Fibroblast of peridontal ligament (primary cell): Measurements from ENCODE around the gene CYP4V2.
"Not testable (repeated sequence)": the region's sequence is repeated elsewhere in the genome, so short reads cannot be mapped to it uniquely, and the experiment has no call there.

Experiments used
- DNase-seq: peaks from one replicate; pipeline ENCODE4 v3.0.0-alpha.2; 2010; ENCODE audit errors: extremely low read depth

Gene CYP4V2

DNA sequence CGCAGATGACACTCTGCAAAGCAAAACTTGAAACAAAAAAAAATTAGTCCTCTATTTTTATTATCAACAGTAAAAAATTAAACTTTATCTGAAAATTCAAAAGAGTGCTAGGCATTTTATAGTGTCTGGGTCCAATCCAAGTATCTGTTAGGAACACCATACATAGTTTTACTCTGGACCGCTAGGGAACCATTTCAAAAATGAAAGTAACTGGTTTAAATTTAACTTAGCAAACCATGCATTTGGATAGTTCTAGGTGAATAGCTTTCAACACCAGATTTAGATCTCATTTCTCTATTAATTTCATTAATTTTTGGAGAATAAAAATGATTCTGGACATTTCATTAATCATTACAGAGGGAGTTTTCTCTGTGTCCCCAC, 37.1 kb downstream of the CYP4V2 start:
- DNase-seq = peak; percentile 49

DNA sequence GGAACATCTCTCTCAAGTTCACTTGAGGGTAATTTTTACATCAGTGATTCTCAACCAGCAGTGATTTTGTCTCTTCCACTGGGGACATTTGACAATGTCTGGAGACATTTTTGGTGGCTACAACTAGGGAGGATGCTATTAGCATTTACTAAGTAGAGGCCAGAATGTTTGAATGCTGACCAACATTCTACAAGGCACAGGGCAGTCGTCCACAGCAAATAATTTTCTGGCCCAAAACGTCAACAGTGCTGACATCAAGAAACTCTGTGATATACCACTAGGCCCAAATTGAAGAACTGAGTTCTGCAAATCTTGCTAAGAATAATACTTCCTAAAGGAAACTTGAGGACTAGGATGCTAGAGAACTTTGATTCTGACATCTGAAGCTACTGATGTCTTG, 43.0 kb downstream of the CYP4V2 start:
- DNase-seq = no peak

DNA sequence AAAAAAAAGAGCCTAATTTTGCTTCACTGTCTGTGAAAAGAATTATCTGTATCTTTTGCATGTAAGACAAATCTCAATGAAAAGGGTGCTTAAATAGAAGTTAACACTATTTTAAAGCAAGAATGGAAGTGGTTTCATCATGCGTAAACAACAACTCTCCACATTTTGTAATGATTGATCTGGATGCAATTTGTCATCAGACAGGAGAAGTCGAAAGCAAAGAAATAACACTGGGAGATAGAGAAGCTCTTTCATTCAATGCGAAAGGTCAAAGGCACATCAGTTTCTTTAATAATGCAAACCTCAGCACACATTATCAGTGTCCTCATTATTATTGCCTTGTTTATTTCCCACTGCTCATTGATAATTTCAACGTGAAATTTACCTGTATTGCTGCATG, 44.8 kb downstream of the CYP4V2 start:
- no peak for DNase-seq

DNA sequence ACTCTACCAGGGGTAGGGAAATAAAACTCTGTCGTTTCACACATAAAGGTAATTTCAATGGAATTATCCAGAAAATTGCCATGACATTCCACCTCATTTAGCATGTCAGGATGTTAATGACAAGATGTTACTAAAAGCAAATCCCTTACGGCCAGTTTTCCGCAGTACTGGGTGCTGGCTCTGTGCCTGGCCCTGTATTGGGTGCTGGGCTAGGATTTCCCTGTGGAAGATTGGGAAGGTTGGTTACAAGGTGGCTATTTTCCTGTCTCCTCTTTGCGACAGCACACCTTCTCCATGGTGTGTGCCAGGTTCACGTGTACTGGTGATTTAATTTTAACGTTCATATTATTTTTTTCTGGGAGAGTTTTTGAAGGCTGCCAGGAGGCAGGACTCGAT, 49.1 kb downstream of the CYP4V2 start:
- DNase-seq = no peak

DNA sequence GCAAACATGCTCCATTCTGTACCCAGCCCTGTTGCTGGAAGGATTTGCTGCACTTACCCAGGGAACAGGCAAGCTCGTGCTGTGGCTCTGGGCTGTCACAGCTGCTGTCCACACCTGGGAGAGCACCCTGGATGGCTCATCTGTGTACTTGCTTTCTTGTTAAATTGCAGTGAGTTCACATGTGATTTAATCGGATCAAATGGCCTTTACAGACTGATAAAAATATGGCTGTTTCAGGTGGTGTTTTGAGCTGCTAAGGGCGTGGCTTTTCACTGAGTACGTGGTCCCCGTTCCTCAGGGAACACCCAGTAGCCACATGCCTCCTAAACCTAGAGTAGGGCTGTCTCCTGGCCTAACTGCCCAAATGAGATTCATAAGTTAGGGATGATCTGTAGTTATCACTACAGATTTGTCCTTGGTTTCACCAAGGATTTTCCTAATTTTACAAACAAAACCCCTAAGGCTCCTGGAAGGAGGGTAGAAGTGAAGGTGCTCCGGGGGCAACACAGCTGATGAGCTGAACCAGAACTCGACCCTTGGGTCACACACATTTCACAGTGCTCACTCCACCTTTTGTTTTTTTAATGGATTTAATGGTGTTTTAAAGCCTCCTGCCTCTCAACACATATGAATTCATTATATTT, 49.6 kb downstream of the CYP4V2 start:
- no peak for DNase-seq

DNA sequence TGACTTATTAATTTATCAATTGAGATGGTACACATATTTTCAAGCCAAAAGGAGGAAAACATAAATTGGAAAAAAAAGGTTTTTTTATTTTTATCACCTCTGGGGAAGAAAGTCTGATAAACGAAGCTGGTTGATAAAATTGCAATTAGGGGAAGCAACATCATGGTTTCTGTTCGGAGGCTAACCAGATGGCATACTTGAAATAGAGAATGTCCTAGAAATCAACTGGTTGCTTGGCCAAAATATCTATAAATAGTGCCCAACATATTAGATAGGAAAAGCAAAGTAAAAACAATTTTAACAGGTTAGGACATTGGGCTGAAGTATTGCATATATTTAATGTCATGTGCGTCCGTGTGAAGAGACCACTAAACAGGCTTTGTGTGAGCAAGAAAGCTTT, 50.2 kb downstream of the CYP4V2 start:
- no peak for DNase-seq

DNA sequence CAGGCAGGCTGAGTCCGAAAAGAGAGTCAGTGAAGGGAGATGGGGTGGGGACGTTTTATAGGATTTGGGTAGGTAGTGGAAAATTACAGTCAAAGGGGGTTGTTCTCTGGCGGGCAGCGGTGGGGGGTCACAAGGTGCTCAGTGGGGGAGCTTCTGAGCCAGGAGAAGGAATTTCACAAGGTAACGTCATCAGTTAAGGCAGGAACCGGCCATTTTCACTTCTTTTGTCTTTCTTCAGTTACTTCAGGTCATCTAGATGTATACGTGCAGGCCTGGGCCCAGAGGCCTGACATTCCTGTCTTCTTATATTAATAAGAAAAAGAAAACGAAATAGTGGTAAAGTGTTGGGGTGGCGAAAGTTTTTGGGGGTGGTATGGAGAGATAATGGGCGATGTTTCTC, 50.7 kb downstream of the CYP4V2 start:
- DNase-seq = not testable (repeated sequence)

DNA sequence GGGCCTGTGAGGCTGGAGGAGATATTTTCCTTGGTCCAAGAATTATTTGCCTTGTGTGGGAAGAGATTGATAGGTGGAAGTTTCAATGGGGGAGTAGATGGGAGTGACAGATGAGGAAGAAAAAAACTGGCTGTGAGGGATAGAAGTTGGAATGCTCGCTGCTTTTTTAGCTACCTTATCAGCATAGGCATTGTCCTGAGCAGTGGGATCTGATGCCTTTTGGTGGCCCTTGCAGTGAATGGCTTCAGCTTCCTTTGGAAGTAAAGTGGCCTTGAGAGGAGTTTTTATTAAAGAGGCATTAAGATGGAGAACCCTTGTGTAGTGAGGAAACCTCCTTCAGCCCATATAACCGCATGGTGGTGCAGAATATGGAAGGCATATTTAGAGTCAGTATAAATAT, 52.0 kb downstream of the CYP4V2 start:
- no peak for DNase-seq

DNA sequence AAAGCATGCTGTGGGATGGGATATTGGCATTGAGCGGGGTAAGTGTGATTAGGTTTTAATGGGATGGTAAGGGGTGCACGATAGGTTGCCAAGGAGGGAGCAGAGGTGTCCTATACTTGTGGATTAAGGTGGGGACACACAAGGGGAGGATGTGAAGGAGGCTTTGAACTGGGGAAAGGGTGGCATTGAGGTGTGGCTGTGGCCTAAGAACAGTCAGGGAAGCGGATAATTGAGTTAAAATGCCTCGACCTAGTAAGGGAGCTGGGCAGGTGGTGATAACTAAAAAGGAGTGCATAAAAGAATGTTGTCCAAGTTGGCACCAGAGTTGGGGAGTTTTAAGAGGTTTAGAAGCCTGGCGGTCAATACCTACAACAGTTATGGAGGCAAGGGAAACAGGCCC, 53.5 kb downstream of the CYP4V2 start:
- DNase-seq = no peak

DNA sequence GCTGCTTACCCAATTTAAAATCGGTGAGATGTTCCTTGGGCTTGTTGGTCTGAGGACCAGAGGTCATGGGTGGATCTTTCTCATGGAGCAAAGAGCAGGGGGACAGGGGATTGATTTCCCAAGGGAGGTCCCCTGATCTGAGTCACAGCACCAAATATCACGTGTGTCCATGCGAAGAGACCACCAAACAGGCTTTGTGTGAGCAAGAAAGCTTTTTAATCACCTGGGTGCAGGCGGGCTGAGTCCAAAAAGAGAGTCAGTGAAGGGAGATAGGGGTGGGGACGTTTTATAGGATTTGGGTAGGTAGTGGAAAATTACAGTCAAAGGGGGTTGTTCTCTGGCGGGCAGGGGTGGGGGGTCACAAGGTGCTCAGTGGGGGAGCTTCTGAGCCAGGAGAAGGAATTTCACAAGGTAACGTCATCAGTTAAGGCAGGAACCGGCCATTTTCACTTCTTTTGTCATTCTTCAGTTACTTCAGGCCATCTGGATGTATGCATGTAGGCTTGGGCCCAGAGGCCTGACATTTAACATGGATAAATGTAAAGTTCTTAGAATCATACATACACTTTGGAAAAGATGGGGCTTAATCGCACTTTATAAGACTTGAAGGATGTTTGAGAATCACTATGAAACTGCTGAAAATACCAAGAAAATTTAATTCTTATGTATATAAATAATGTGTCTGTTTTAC, 55.8 kb downstream of the CYP4V2 start:
- DNase-seq = not testable (repeated sequence)

DNA sequence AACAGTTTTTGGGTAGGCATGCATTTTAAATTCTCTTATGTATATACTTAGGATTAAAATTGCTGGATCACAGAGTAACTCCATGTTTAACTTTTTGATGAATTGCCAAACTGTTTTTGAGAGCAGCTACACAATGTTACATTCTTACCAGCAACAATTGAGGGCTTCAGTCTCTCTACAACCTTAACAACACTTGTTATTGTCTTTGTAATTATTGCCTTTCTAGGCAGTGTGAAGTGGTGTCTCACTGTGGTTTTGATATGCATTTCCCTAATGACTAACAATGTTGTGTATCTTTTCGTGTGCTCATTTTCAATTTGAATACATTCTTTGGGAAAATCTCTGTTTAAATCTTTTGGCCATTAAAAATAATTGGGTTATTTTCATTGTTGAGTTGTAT, 57.3 kb downstream of the CYP4V2 start:
- DNase-seq = no peak

DNA sequence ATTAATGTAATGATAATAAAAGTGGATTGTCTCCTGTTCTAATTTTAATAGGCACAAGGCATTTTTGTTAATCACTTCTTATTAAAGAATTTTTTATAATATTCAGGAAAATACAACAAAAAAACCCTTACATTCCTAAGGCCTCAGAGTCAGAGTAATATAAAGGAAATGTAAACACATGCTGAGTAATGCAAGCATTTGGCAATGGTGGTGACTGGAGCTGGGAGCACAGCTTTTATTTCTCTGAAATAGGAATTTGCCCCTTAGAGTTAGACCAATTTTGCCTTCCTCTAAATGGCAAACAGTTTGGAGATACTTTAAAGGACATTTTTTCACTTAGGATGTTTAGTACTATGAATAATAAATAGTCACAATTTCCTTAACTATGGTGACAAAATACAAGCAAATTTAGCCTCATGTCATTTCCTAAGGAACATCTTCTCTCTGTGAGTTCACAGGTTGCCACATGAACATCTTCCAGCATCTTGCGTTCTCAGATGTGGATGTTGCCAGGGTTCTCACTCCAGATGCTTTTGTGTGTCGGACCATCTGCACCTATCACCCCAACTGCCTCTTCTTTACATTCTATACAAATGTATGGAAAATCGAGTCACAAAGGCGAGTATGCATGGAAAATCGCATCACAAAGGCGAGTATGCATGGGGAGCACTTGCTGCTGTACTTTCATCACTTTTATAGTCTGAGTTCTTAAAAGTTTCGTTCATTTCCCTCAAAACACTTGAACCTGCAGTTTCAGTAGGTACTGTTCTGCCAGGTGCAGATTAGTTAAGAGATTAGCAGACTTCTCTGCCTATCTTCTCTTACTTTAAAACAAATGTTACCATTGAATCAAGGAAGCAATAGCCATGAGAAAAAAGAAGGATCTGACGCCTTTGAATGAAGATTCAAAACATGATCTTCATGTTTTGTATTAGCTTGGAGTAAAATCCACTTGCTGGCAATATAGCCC, 58.7 kb downstream of the CYP4V2 start:
- DNase-seq = peak; percentile 73

DNA sequence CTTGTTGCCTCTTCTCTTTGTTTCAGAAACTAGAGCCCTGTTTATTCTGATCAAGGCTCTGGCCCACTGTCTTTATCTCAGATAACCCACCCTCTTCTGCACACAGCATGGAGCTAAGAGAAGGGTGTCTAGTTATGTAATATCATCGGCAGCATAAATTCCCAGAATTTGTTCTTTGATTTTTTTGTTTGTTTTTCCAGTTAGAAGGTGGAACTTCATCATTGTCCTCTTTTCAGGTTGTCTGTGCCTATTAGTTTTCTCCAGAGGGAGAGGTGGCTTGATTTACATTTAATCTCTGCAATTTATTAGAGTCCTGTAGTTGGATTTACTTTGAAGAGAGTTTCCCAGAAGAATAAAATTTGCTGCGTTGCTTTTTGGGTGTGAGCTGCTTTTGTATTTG, 59.4 kb downstream of the CYP4V2 start:
- no peak for DNase-seq

DNA sequence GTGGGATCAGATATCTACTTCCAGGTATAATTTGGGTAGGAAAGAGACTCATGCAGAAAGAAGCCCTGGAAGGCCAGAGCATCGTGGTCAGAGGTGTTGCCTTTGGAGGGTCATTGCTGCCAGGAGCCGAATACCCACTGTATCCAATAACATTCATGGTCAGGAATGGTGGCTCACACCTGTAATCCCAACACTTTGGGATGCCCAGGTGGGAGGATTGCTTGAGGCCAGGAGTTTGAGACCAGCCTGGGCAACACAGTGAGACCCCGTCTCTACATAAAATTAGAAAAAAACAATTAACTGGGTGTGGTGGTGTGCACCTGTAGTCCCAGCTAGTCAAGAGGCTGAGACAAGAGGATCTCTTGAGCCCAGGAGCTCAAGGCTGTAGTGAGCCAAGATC, 63.8 kb downstream of the CYP4V2 start:
- no peak for DNase-seq

DNA sequence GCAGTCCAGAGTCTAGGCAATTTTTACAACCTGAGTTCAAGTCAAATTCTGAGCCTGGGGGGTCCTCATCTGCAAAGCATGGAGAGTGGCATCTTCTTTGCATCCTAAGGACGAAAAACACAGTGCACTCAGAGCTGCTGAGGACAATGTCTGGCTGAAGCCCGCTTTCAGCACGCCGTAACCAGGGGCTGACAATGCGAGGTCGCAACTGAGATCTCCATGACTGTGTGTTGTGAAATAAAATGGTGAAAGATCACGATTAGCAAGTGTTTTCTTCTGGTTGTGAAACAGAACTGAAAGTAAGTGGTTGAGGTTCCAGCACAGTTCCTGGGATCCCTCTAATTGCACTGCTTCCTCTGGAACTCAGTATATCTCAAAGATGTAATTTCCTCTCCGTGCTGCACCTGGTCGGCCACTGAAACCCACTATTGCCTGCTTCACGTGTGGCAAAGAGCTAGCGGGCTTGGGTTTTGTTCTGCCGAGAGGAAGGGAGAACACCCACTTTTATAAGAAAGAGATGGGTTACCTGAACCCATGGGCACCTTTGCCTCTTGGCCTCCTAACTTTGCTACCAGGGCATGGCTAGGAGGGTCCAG, 66.9 kb downstream of the CYP4V2 start:
- no peak for DNase-seq

DNA sequence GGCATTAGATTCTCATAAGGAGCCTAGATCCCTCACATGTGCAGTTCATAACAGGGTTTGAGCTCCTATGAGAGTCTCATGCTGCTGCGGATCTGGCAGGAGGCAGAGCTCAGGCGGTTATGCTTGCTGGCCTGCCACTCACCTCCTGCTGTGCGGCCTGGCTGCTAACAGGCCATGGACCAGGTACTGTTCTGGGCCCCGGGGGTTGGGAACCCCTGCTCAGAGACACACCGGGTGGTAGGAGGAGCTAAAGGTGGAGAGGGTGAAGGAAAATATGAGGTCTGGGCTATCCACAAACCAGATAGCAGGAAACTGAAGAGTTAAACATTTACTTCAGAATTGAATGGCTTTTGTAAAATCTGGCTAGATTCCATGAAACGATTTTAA, 68.7 kb downstream of the CYP4V2 start:
- no peak for DNase-seq
